Measurements from ENCODE around the gene MYORG. TPM values are rescaled to one million over a fixed set of nuclear protein-coding genes. Genes with fewer than 3 reads are reported as not detected.
A peak's percentile ranks its signal among the peaks of the same experiment; 100 is the strongest.

The MYORG gene
- total RNA-seq, 4 donors from 2014 or later: 7.8 to 27.2 (median 15.4) TPM

GRCh38 chr9:34372467-34373011 lies 4.2 kb downstream of the MYORG start:
- no peak overlapping the region for H3K4me3 ChIP-seq
- DNase-seq (ENCODE audit: extremely low spot score): no peak
- intact Hi-C loops (cut with DNase I): no loop called here
- no peak overlapping the region for H3K27ac ChIP-seq (replicated peaks in 1 of 4)
- H3K36me3 ChIP-seq: peaks cover 0 to 34% (median 33%) of the 10 kb centered on the region in 4 donors
- WGBS: 84% methylated on average over 12 of the region's 41 CpGs
- TF ChIP-seq EP300 (IDR thresholded peaks at IDR 0.05) (no peak), POLR2AphosphoS5 (IDR thresholded peaks at IDR 0.05) (no peak), POLR2A (IDR thresholded peaks at IDR 0.05; ENCODE audit: low read depth) (no peak)
- TF ChIP-seq, protein P1, sequence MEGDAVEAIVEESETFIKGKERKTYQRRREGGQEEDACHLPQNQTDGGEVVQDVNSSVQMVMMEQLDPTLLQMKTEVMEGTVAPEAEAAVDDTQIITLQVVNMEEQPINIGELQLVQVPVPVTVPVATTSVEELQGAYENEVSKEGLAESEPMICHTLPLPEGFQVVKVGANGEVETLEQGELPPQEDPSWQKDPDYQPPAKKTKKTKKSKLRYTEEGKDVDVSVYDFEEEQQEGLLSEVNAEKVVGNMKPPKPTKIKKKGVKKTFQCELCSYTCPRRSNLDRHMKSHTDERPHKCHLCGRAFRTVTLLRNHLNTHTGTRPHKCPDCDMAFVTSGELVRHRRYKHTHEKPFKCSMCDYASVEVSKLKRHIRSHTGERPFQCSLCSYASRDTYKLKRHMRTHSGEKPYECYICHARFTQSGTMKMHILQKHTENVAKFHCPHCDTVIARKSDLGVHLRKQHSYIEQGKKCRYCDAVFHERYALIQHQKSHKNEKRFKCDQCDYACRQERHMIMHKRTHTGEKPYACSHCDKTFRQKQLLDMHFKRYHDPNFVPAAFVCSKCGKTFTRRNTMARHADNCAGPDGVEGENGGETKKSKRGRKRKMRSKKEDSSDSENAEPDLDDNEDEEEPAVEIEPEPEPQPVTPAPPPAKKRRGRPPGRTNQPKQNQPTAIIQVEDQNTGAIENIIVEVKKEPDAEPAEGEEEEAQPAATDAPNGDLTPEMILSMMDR (IDR thresholded peaks at IDR 0.05): no peak
- H3K4me1 ChIP-seq: peaks cover 14 to 60% (median 42%) of the 10 kb centered on the region in 4 donors
- peaks cover 0 to 7% (median 0%) of the 10 kb centered on the region in 4 donors for H3K27me3 ChIP-seq
- H3K9me3 ChIP-seq: no peaks in the 10 kb centered on the region

DNA sequence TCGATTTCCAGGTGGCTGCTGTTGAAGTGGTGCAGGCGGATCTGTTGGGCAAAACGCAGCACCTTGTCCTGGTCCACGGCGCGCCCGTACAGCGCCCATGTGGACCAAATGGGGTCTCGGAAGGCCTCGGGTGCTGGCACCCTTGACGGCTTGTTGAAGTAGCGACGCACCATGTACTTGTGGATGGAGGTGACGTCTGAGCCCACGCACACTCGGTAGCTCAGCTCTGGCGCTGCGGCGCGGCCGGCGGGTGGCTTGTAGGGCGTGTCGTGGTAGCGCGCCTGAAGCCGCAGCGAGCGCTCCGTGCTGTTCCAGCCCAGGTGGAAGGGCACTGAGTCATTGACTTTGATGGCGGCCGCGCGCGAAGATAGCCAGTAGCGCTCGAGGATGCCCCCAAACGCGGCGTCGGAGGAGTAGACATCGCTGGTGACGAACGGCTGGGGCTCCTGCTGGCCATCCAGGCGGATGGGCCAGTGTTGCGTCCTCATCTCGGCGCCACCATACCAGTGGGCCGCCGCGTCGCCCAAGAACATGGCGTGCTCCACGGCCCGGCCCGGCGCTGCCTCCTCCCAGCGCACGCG lies 4.7 kb downstream of the MYORG start:
- DNase-seq (ENCODE audit: extremely low spot score): no peak
- Histone ChIP-seq H3K36me3 (peaks cover 0 to 40% (median 35%) of the 10 kb centered on the region in 4 donors), H3K4me3 (no peak overlapping the region), H3K27ac (replicated peaks in 1 of 4) (no peak overlapping the region), H3K4me1 (peaks cover 11 to 54% (median 37%) of the 10 kb centered on the region in 4 donors), H3K9me3 (no peaks in the 10 kb centered on the region), H3K27me3 (peaks cover 0 to 7% (median 0%) of the 10 kb centered on the region in 4 donors)
- 77% methylated on average over 16 of the region's 60 CpGs for WGBS
- TF ChIP-seq POLR2A (IDR thresholded peaks at IDR 0.05; ENCODE audit: low read depth): no peak
- intact Hi-C loops (cut with DNase I): no loop called here

DNA sequence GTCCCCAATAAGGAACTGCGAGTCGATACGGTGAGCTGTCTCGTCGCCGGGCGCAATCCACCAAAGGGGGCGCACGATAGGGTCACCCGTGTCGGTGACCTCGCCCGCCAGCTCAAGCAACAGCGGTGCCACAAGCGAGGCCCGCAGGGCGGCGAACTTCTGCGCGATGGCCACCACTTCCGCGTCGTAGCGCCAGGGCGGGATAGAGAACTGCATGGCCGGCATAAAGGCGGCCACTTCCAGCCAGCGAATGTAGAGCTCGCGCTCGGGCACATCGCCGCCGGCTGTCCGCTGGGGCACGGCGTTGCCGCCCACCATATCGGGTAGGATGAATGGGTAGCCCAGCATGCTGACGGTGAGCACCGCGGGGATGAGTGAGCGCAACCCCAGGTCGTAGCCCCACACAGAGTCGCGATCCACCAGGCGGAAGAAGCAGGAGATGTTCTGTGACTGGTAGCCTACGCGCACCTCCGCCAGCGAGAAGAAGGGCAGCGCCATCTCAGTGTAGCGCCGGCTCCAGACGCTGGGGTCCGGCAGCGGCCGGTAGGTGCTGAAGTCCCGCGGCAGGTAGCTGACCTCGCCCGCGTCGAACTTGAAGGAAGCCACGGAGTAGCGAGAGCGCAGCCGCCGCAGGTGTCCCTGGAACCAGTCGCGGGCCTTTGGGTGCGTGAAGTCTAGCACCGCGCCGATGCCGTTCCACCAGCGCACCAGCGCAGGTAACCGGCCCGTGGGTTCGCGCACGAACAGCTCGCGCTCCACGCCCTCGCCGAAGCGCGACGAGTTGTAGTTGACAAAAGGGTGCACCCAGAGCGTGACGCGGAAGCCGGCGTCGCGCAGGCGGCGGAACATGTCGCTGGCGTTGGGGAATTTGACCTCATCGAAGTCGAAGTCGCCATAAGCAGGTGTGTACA lies 5.5 kb downstream of the MYORG start:
- Histone ChIP-seq H3K27me3 (peaks cover 0 to 7% (median 0%) of the 10 kb centered on the region in 4 donors), H3K4me1 (peaks cover 10 to 49% (median 35%) of the 10 kb centered on the region in 4 donors), H3K27ac (replicated peaks in 1 of 4) (no peak overlapping the region), H3K9me3 (no peaks in the 10 kb centered on the region), H3K36me3 (peaks cover 0 to 44% (median 35%) of the 10 kb centered on the region in 4 donors), H3K4me3 (peak overlapping the region in 3 of 4 donors; percentile 26 to 31 (median 28))
- WGBS: 86% methylated on average over 46 of the region's 105 CpGs
- intact Hi-C loops (cut with DNase I): no loop called here
- no peak for DNase-seq (ENCODE audit: extremely low spot score)
- TF ChIP-seq, protein P1 (IDR thresholded peaks at IDR 0.05): no peak
- TF ChIP-seq POLR2A (IDR thresholded peaks at IDR 0.05; ENCODE audit: low read depth) (no peak), POLR2AphosphoS5 (IDR thresholded peaks at IDR 0.05) (no peak), EP300 (IDR thresholded peaks at IDR 0.05) (no peak)

GRCh38 chr9:34370335-34370969 lies 6.2 kb downstream of the MYORG start:
- intact Hi-C loops (cut with DNase I): no loop called here

More at GRCh38 chr9:34370335-34370969, 6.2 kb downstream of the MYORG start:
- peaks cover 0 to 7% (median 0%) of the 10 kb centered on the region in 4 donors for H3K27me3 ChIP-seq
- DNase-seq (ENCODE audit: extremely low spot score): no peak
- H3K4me1 ChIP-seq: peaks cover 4 to 42% (median 27%) of the 10 kb centered on the region in 4 donors
- H3K4me3 ChIP-seq: peak overlapping the region in 1 of 4 donors; percentile 31
- 83% methylated on average over 5 of the region's 23 CpGs for WGBS
- no peak overlapping the region for H3K27ac ChIP-seq (replicated peaks in 1 of 4)
- TF ChIP-seq, protein P1 (IDR thresholded peaks at IDR 0.05): no peak
- TF ChIP-seq EP300 (IDR thresholded peaks at IDR 0.05): no peak
- TF ChIP-seq POLR2A (IDR thresholded peaks at IDR 0.05; ENCODE audit: low read depth): no peak
- no peak for TF ChIP-seq POLR2AphosphoS5 (IDR thresholded peaks at IDR 0.05)
- H3K9me3 ChIP-seq: no peaks in the 10 kb centered on the region
- peaks cover 0 to 44% (median 35%) of the 10 kb centered on the region in 4 donors for H3K36me3 ChIP-seq
